Lower leg skin (tissue), 4 donors: ENCODE results near the gene FGF9. TPM values are rescaled to one million over a fixed set of nuclear protein-coding genes. Genes with fewer than 3 reads are reported as not detected.

Experiments
- DNase-seq, 2 donors: peaks; one replicate each; pipeline ENCODE4 v3.0.0-alpha.2; 2019; ENCODE audit warnings: low spot score in 2 of 2
- H3K4me3 ChIP-seq: fragments of 200-600 bp; sonication (generic); 2 replicates; pipeline ENCODE4 v1.5.1; 2017; ENCODE audit warnings: mild to moderate bottlenecking, low read depth; ENCODE audit not compliant: poor library complexity, severe bottlenecking
- CTCF ChIP-seq, 3 donors: fragments of 450-650 bp; IDR thresholded peaks; one replicate each; pipeline ENCODE4 v1.5.1; 2016; ENCODE audit warnings: antibody characterized with exemption in 3 of 3, mild to moderate bottlenecking in 3 of 3, moderate library complexity in 2 of 3
- POLR2A ChIP-seq, 2 donors: fragments of 450-650 bp; IDR thresholded peaks; one replicate each; pipeline ENCODE4 v1.6.1; 2016 to 2017; ENCODE audit warnings: antibody characterized with exemption in 2 of 2, mild to moderate bottlenecking in 1 of 2, moderate library complexity in 1 of 2
- WGBS, 2 donors: methylation state at CpG; one replicate each; pipeline ENCODE4 v1.1.5; 2018; 5-methylcytosine and 5-hydroxymethylcytosine counted together
- intact Hi-C: fragments of 100-400 bp; cut with DNase I; formaldehyde crosslinking; loops from one replicate; pipeline ENCODE4 v1.15.0; 2023; ENCODE audit warnings: low total_unique reads
- total RNA-seq, 4 donors: library from RNA; depleted of rRNA; stranded (reverse); fragments of >200 nt; gene quantifications; one replicate each; pipeline ENCODE4 v1.1.0, GENCODE V29; 2016

FGF9 gene
- total RNA-seq, 4 donors from 2014 or later = 0.13 to 0.25 (median 0.15) TPM; not detected in 1

- WGBS, 2 donors = 58 to 62% methylated on average over 2 of the region's 2 CpGs
- intact Hi-C loops = no loop called here
- no peak for TF ChIP-seq POLR2A (IDR thresholded peaks at IDR 0.05)
- no peak for TF ChIP-seq CTCF (IDR thresholded peaks at IDR 0.05)
- no peak overlapping the region for H3K4me3 ChIP-seq
- DNase-seq = no peak
Observed at GRCh38 chr13:21710163-21710562, 39.3 kb downstream of the FGF9 start.

- intact Hi-C loops = no loop called here
- 25 to 34% methylated on average over 4 of the region's 4 CpGs for WGBS, 2 donors
Observed at GRCh38 chr13:21717817-21718216, 46.9 kb downstream of the FGF9 start.

GRCh38 chr13:21719463-21719862 is 48.6 kb downstream of the FGF9 start:
- no peak overlapping the region for H3K4me3 ChIP-seq
- intact Hi-C loops = no loop called here
- 79 to 82% methylated on average over 7 of the region's 7 CpGs for WGBS, 2 donors
- TF ChIP-seq CTCF (IDR thresholded peaks at IDR 0.05) (no peak), POLR2A (IDR thresholded peaks at IDR 0.05) (no peak)
- DNase-seq = no peak

More at GRCh38 chr13:21717817-21718216, 46.9 kb downstream of the FGF9 start:
- TF ChIP-seq CTCF (IDR thresholded peaks at IDR 0.05) = no peak
- no peak for TF ChIP-seq POLR2A (IDR thresholded peaks at IDR 0.05)
- no peak for DNase-seq
- no peak overlapping the region for H3K4me3 ChIP-seq

GRCh38 chr13:21723807-21724505 is 53.1 kb downstream of the FGF9 start:
- intact Hi-C loops = no loop called here
- no peak for DNase-seq
- 75 to 76% methylated on average over 17 of the region's 17 CpGs for WGBS, 2 donors
- no peak overlapping the region for H3K4me3 ChIP-seq
- no peak for TF ChIP-seq POLR2A (IDR thresholded peaks at IDR 0.05)
- TF ChIP-seq CTCF (IDR thresholded peaks at IDR 0.05) = no peak

- intact Hi-C loops = no loop called here
Observed at GRCh38 chr13:21730186-21730880, 59.5 kb downstream of the FGF9 start.

More at GRCh38 chr13:21730186-21730880, 59.5 kb downstream of the FGF9 start:
- no peak for TF ChIP-seq CTCF (IDR thresholded peaks at IDR 0.05)
- TF ChIP-seq POLR2A (IDR thresholded peaks at IDR 0.05) = no peak
- H3K4me3 ChIP-seq = no peak overlapping the region
- no peak for DNase-seq
- WGBS, 2 donors = 80 to 82% methylated on average over 9 of the region's 9 CpGs
